Panc1 (cell line): ENCODE data around the gene TNFRSF18. TPM values are rescaled to one million over a fixed set of nuclear protein-coding genes. Genes with fewer than 3 reads are reported as not detected.

ENCODE experiments used
- ATAC-seq: fragments of 200-7000 bp; cut with Tn5 transposase; 2 replicates; pipeline ENCODE4 v1.9.1; 2020; ENCODE audit warnings: mild to moderate bottlenecking, moderate library complexity
- BruUV-seq: library from RNA; stranded (reverse); fragments of 400-500 nt; replicated peaks from 2 replicates; lab custom pipeline; 2021; lab: Mats Ljungman, UMichigan
- CTCF ChIA-PET: fragments of 300-600 bp; sonication (Branson Sonifier 250); formaldehyde crosslinking; loops from one replicate; lab custom pipeline; 2022; ENCODE audit warnings: antibody characterized with exemption; lab: Charles Lee
- POLR2A ChIA-PET: fragments of 300-600 bp; sonication (Branson Sonifier 250); formaldehyde crosslinking; loops from one replicate; lab custom pipeline; 2022; ENCODE audit warnings: antibody characterized with exemption; lab: Charles Lee
- DNase-seq: peaks from one replicate; pipeline ENCODE4 v3.0.0-alpha.2; 2010; ENCODE audit warnings: low read depth, low spot score
- H3K27ac ChIP-seq: 2 replicates; pipeline ENCODE4 v1.5.1; 2011; ENCODE audit warnings: mild to moderate bottlenecking, low read length, inconsistent platforms
- H3K27me3 ChIP-seq: fragments of 200-500 bp; sonication (Bioruptor generic); 2 replicates; pipeline ENCODE4 v1.6.0; 2014; ENCODE audit warnings: low read length, inconsistent platforms; ENCODE audit not compliant: control insufficient read depth, insufficient read depth
- H3K36me3 ChIP-seq: fragments of 200-500 bp; sonication (Bioruptor generic); 2 replicates; pipeline ENCODE4 v1.5.1; 2014; ENCODE audit warnings: inconsistent platforms, mild to moderate bottlenecking, low read length, moderate library complexity; ENCODE audit not compliant: control insufficient read depth, insufficient read depth
- H3K4me1 ChIP-seq: 2 replicates; pipeline ENCODE4 v1.5.1; 2011; ENCODE audit warnings: inconsistent platforms, mild to moderate bottlenecking, low read length, moderate library complexity; ENCODE audit not compliant: control insufficient read depth, insufficient read depth
- H3K4me3 ChIP-seq, 2 experiments: 2 replicates each; pipeline ENCODE4 v1.5.1; 2011 to 2012; ENCODE audit warnings: low read depth in 2 of 2, low read length in 2 of 2, mild to moderate bottlenecking in 2 of 2, inconsistent platforms in 1 of 2, moderate library complexity in 1 of 2
- H3K9me3 ChIP-seq: fragments of 200-500 bp; sonication (Bioruptor generic); 2 replicates; pipeline ENCODE4 v1.5.1; 2014; ENCODE audit warnings: low read depth, mild to moderate bottlenecking, inconsistent platforms, low read length, moderate library complexity; ENCODE audit not compliant: control insufficient read depth, insufficient read depth
- POLR2AphosphoS5 ChIP-seq: IDR thresholded peaks from 2 replicates; pipeline ENCODE4 v1.6.1; 2012; ENCODE audit warnings: mild to moderate bottlenecking, low read depth, low read length, moderate library complexity
- SIN3A ChIP-seq: IDR thresholded peaks from 2 replicates; pipeline ENCODE4 v1.6.1; 2012; ENCODE audit warnings: low read depth, mild to moderate bottlenecking, low read length, moderate library complexity, borderline replicate concordance; ENCODE audit not compliant: insufficient read depth
- TCF7L2 ChIP-seq: IDR thresholded peaks from 2 replicates; pipeline ENCODE4 v1.6.1; 2011; ENCODE audit warnings: mild to moderate bottlenecking, low read depth, low read length, inconsistent platforms
- in situ Hi-C: cut with HindIII; loops from 2 replicates; pipeline ENCODE4 v1.10.0; 2016; ENCODE audit warnings: low sequenced_read_pairs, low pct_unique_long_range_greater_than_20kb
- intact Hi-C: fragments of 100-400 bp; cut with micrococcal nuclease; formaldehyde crosslinking; loops from one replicate; pipeline ENCODE4 v1.10.0; 2022; ENCODE audit not compliant: unreplicated experiment
- total RNA-seq: library from RNA; stranded (reverse); gene quantifications from one replicate; pipeline ENCODE4 v1.2.1, GENCODE V29; 2021; ENCODE audit not compliant: unreplicated experiment
- TF ChIP-seq, protein P1 (sequence below): fragments of 450-650 bp; IDR thresholded peaks from 2 replicates; pipeline ENCODE4 v1.5.1; 2017; ENCODE audit warnings: mild to moderate bottlenecking
- TF ChIP-seq, protein P2 (sequence below), 2 experiments: IDR thresholded peaks; 2 replicates each; pipeline ENCODE4 v1.6.1; 2011 to 2012; ENCODE audit warnings: low read depth in 2 of 2, control low read depth in 1 of 2, low read length in 1 of 2, mild to moderate bottlenecking in 1 of 2, moderate library complexity in 1 of 2; ENCODE audit not compliant: insufficient read depth in 1 of 2

Gene TNFRSF18
- total RNA-seq, 1 experiment from 2014 or later, result 4.3 TPM

DNA sequence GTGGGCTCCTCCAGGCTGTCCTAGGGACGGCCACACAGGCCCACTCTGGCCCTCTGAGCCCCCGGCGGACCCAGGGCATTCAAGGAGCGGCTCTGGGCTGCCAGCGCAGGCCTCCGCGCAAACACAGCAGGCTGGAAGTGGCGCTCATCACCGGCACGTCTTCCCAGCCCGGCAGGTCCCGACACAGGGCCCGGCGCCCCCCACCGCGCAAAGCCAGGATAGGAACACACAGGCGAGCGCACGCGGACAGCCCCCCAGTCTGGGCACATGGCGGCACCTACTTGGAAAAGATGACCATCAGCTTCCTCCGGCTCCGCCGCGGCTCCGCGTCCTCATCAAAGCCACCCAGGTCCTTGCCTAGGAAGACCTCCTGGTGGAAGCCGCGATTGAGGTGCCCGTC lies 21.8 kb upstream of the TNFRSF18 start:
- in situ Hi-C loops (no loop called here), intact Hi-C loops (no loop called here)
- TF ChIP-seq POLR2AphosphoS5 (no peak), TCF7L2 (no peak), SIN3A (no peak)
- TF ChIP-seq, protein P1, sequence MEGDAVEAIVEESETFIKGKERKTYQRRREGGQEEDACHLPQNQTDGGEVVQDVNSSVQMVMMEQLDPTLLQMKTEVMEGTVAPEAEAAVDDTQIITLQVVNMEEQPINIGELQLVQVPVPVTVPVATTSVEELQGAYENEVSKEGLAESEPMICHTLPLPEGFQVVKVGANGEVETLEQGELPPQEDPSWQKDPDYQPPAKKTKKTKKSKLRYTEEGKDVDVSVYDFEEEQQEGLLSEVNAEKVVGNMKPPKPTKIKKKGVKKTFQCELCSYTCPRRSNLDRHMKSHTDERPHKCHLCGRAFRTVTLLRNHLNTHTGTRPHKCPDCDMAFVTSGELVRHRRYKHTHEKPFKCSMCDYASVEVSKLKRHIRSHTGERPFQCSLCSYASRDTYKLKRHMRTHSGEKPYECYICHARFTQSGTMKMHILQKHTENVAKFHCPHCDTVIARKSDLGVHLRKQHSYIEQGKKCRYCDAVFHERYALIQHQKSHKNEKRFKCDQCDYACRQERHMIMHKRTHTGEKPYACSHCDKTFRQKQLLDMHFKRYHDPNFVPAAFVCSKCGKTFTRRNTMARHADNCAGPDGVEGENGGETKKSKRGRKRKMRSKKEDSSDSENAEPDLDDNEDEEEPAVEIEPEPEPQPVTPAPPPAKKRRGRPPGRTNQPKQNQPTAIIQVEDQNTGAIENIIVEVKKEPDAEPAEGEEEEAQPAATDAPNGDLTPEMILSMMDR, result no peak
- TF ChIP-seq, protein P2, sequence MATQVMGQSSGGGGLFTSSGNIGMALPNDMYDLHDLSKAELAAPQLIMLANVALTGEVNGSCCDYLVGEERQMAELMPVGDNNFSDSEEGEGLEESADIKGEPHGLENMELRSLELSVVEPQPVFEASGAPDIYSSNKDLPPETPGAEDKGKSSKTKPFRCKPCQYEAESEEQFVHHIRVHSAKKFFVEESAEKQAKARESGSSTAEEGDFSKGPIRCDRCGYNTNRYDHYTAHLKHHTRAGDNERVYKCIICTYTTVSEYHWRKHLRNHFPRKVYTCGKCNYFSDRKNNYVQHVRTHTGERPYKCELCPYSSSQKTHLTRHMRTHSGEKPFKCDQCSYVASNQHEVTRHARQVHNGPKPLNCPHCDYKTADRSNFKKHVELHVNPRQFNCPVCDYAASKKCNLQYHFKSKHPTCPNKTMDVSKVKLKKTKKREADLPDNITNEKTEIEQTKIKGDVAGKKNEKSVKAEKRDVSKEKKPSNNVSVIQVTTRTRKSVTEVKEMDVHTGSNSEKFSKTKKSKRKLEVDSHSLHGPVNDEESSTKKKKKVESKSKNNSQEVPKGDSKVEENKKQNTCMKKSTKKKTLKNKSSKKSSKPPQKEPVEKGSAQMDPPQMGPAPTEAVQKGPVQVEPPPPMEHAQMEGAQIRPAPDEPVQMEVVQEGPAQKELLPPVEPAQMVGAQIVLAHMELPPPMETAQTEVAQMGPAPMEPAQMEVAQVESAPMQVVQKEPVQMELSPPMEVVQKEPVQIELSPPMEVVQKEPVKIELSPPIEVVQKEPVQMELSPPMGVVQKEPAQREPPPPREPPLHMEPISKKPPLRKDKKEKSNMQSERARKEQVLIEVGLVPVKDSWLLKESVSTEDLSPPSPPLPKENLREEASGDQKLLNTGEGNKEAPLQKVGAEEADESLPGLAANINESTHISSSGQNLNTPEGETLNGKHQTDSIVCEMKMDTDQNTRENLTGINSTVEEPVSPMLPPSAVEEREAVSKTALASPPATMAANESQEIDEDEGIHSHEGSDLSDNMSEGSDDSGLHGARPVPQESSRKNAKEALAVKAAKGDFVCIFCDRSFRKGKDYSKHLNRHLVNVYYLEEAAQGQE (IDR thresholded peaks at IDR 0.05; ENCODE audit: insufficient read depth in 1 of 2, low read depth in 2 of 2, low read length in 1 of 2), result no peak
- ATAC-seq, result no peak
- Histone ChIP-seq H3K4me3 (no peak overlapping the region), H3K36me3 (peaks cover 8% of the 10 kb centered on the region; the same call in 1 of the 2 replicates), H3K4me1 (peaks cover 6% of the 10 kb centered on the region), H3K27me3 (no peaks in the 10 kb centered on the region), H3K9me3 (no peaks in the 10 kb centered on the region), H3K27ac (no peak overlapping the region)
- DNase-seq, result no peak
- CTCF ChIA-PET, result no interaction called here
- POLR2A ChIA-PET, result no interaction called here
- no TSS peak for BruUV-seq

DNA sequence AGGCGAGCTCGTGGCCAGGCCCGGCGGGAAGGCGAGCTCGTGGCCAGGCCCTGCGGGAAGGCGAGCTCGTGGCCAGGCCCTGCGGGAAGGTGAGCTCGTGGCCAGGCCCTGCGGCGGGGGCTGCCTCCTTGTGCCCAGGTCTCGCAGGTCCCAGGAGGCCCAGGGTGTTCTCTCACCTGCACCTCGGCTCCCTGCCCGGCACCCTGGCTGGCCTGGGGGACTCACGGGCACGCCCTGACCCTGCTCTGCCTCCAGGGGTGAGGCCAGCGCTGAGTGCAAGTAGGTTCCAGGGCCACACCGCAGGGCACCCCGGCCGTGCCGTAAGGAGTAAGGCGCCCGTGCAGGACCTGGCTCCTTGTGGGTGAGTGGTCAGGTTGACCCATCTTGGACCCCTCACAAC lies 21.0 kb upstream of the TNFRSF18 start:
- peaks cover 8% of the 10 kb centered on the region; the same call in 1 of the 2 replicates for H3K36me3 ChIP-seq
- intact Hi-C loops (no loop called here), in situ Hi-C loops (no loop called here)
- TF ChIP-seq, protein P2 (IDR thresholded peaks at IDR 0.05; ENCODE audit: insufficient read depth in 1 of 2, low read depth in 2 of 2, low read length in 1 of 2), result no peak
- TF ChIP-seq SIN3A, result no peak
- TF ChIP-seq TCF7L2, result no peak
- TF ChIP-seq POLR2AphosphoS5, result no peak
- TF ChIP-seq, protein P1, result no peak
- H3K9me3 ChIP-seq, result no peaks in the 10 kb centered on the region
- BruUV-seq, result no TSS peak
- POLR2A ChIA-PET, result no interaction called here
- ATAC-seq (no peak), DNase-seq (no peak)
- peaks cover 3% of the 10 kb centered on the region; the same call in 1 of the 2 replicates for H3K4me1 ChIP-seq
- no peak overlapping the region for H3K27ac ChIP-seq
- H3K27me3 ChIP-seq, result no peaks in the 10 kb centered on the region
- CTCF ChIA-PET, result no interaction called here
- no peak overlapping the region for H3K4me3 ChIP-seq
